Measurements from ENCODE around the gene DEF6.

The DEF6 gene, protein sequence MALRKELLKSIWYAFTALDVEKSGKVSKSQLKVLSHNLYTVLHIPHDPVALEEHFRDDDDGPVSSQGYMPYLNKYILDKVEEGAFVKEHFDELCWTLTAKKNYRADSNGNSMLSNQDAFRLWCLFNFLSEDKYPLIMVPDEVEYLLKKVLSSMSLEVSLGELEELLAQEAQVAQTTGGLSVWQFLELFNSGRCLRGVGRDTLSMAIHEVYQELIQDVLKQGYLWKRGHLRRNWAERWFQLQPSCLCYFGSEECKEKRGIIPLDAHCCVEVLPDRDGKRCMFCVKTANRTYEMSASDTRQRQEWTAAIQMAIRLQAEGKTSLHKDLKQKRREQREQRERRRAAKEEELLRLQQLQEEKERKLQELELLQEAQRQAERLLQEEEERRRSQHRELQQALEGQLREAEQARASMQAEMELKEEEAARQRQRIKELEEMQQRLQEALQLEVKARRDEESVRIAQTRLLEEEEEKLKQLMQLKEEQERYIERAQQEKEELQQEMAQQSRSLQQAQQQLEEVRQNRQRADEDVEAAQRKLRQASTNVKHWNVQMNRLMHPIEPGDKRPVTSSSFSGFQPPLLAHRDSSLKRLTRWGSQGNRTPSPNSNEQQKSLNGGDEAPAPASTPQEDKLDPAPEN

DNA sequence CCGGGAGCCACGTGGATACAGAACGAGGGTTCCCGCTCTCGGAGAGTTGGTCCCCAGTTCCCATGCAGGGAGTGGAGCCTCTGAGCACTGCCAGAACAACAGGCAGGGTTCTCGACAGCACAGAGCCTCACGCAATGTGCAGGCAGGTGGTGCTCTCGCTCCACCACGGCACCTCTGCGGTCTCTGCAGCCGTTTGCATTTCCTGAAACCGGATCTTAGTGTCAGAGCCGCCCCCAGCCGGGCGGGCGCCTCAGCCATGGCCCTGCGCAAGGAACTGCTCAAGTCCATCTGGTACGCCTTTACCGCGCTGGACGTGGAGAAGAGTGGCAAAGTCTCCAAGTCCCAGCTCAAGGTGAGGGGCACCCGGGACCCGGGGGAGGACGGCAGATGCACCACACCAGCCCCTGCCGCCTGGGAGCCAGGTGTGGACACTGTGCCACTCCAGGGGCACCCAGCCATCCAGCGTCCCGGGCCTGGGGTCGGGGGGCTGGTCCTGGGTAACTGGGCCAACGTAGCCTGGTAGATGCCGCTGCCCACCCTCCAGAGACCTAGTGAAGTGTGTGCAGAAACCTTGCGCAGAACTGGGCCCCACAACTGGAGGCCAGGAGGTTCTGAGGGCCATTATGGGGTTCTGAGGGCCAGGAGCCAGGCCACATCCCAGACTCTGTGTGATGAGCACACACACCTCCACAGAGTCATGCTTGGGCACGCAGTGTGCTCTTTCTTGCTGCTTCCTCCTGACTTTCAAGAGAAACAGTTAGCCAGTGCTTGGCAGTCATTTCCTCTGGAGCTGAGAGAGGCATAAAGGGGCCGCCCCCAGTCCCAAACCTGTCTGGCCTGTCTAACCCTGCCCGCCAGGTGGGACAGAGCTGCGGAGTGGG is at the start of gene DEF6:
DEF6 (plus strand) TSS at position 218 of the 881 bp plus-strand sequence; CDS start at position 257, 39 bp downstream.
- DNase-seq (ENCODE audit: low spot score) (peak; percentile 45), FAIRE-seq (no peak)

DNA sequence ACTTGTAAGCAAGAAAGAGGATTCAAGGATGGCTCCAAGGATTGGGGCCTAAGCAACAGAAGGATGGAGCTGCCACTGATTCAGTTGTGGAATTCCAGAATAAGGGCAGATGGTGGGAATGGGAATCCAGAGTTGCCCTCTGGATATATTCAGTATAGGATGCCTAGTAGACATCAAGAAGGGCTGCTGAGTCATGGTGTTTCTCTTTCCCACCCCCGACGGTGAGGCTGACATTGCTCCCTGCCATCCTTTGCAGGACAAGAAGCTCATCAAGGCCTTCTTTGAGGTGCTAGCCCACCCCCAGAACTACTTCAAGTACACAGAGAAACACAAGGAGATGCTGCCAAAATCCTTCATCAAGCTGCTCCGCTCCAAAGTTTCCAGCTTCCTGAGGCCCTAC is 49.3 kb upstream of the DEF6 start:
- DNase-seq (ENCODE audit: low spot score): no peak
- no peak for FAIRE-seq

DNA sequence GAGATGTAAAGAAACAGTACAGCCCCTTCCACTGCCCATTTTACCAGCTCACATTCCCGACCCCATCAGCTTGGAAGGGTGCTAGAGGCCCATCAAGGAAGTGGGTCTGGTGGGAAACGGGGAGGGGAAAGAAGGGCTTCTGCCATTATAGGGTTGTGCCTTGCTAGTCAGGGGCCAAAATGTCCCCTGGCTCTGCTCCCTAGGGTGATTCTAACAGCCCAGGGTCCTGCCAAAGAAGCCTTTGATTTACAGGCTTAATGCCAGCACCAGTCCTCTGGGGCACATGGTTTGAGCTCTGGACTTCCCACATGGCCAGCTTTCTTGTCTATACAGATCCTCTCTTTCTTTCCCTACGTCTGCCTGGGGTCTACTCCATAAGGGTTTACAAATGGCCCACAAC is 48.7 kb upstream of the DEF6 start:
- FAIRE-seq (no peak), DNase-seq (ENCODE audit: low spot score) (no peak)

DNA sequence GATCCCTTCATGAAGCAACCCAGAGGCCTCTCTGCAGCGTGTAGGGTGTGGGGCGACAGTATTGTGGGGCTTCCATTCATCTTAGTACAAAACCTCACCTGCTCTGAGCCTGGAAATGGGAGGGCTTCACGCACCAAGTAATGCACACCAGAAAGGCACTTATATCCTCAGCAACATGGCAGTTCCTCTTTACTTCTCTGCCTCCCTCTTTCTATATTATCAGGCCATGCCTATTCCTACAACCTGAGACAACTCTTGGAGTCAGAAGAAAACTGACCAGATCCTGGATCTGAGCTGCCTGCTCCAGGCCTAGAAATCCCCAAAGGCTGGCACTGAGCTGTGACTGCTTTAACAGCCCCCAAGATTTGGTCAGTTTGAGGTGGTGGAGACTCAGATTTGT is 45.7 kb upstream of the DEF6 start:
- FAIRE-seq (no peak), DNase-seq (ENCODE audit: low spot score) (no peak)

- DNase-seq (ENCODE audit: low spot score) (no peak), FAIRE-seq (no peak)
These were observed 44.4 kb upstream of the DEF6 start for GRCh38 chr6:35253249-35253648.

DNA sequence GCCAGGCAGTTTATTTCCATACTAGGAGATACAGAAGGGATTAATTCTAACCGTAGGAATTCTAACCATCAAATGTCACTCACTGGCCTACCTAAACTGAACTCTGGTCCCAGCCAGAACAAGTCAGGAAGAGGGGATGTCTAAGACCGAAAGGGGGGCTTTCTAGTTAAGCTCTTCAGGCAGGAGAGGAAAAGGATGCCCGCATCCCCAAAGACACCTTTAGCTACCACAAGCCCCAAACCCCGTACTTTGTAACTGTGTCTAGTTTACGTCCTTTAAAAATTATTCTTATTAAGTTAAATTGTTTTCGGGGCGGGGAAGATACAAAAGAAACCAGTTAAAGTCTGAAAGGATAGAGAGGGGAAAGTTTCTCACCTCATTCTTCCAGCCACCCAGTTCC is 39.3 kb upstream of the DEF6 start:
- FAIRE-seq (no peak), DNase-seq (ENCODE audit: low spot score) (no peak)

- FAIRE-seq: no peak
- peak; percentile 73 for DNase-seq (ENCODE audit: low spot score)
These were observed 38.8 kb upstream of the DEF6 start for GRCh38 chr6:35258858-35259193.

- FAIRE-seq (no peak), DNase-seq (ENCODE audit: low spot score) (peak; percentile 100)
These were observed 38.2 kb upstream of the DEF6 start, which contains the start of gene ZNF76 for GRCh38 chr6:35259194-35259947. TSS of gene ZNF76 (plus strand) at chr6:35259735. CDS start at chr6:35281152, 21,417 bp downstream.

DNA sequence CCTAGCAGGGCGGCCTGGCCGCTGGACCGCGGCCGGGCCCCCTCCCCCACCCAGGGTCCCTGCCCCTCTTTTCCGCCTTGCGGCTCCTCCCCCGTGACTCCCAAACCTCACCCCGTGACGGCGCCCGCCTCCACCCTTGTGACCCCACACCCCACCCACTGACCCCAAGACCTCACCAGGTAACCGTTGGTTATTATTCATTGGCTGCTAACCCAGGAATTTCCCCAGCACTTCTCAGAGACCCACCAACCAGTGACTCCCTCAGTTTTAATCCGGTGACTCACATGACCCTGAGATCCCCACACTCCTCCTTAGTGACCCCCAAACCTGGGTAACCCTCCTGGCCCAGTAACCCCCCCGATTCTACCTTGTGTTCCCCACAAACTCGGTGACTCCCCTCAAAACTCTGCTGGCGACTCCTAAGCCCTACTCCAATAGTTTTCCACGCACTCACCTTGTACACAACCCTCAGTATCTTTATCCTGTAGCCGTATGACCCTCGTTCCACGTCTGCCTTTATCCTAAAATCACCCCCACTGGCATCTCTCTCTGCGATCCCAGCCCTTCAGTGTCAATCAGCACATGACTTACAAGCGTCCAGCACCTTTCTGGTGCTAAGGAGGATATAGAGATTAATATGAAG is 37.5 kb upstream of the DEF6 start:
- DNase-seq (ENCODE audit: low spot score): peak; percentile 82

GRCh38 chr6:35260591-35261570 is 36.7 kb upstream of the DEF6 start:
- FAIRE-seq (no peak), DNase-seq (ENCODE audit: low spot score) (no peak)

More for the DNA sequence above, 37.5 kb upstream of the DEF6 start:
- no peak for FAIRE-seq

- DNase-seq (ENCODE audit: low spot score) (no peak), FAIRE-seq (no peak)
These were observed 35.0 kb upstream of the DEF6 start for GRCh38 chr6:35262596-35262995.

DNA sequence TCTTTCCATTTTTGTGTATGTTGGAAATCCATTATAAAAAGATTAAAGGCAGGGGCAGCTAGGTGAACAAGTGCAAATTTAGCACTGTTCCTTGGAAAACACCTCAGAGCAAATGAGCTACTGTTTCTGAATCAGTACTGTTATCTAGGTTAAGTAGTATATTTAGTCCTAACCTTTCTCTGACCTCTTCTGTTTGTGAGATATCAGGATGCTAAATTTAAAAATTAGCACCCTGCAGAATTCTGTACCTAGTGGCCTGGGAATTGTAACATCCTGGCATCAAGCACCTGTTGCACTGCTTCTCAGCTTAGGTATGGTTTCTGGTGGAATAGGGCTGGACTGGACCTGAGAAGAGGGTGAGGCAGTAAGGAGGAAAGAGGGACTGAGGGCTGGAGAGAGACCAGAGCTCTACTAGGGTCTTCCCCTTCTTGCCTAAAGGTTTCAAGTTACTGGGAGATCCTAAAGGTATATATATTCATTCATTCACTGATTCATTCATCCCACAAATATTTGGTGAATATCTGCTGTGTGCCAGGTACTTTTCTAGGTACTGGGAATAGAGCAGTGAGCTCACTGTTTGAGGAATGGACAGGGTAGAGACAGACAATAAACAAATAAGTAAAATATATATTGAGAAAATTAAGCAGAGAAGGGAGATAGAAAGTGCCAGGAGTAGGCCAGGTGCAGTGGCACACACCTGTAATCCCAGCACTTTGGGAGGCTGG is 32.9 kb upstream of the DEF6 start:
- DNase-seq (ENCODE audit: low spot score) (no peak), FAIRE-seq (no peak)

GRCh38 chr6:35265523-35265922 is 32.1 kb upstream of the DEF6 start:
- DNase-seq (ENCODE audit: low spot score) (no peak), FAIRE-seq (no peak)

GRCh38 chr6:35267446-35267845 is 30.2 kb upstream of the DEF6 start:
- FAIRE-seq (no peak), DNase-seq (ENCODE audit: low spot score) (no peak)

DNA sequence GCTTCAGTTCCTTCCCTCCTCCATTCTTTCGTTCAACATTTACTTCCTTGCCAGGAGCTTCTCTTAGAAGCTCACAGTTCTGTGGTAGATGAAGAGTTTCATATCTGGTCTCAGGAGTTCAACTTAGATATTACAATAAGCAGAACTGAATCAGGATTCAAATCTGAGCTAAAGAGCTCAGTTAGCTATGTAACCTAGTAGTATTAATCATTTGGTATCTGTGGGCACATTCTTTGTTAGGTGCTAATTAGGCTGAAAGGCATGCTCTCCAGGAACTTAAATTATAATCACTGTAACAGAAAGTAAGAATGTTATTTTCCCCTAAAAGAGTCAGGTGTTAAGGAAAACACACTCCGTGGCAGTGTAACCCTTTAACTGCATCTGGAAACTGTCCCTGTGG is 29.7 kb upstream of the DEF6 start:
- FAIRE-seq: no peak
- no peak for DNase-seq (ENCODE audit: low spot score)

GRCh38 chr6:35272005-35272404 is 25.6 kb upstream of the DEF6 start:
- no peak for DNase-seq (ENCODE audit: low spot score)
- no peak for FAIRE-seq

DNA sequence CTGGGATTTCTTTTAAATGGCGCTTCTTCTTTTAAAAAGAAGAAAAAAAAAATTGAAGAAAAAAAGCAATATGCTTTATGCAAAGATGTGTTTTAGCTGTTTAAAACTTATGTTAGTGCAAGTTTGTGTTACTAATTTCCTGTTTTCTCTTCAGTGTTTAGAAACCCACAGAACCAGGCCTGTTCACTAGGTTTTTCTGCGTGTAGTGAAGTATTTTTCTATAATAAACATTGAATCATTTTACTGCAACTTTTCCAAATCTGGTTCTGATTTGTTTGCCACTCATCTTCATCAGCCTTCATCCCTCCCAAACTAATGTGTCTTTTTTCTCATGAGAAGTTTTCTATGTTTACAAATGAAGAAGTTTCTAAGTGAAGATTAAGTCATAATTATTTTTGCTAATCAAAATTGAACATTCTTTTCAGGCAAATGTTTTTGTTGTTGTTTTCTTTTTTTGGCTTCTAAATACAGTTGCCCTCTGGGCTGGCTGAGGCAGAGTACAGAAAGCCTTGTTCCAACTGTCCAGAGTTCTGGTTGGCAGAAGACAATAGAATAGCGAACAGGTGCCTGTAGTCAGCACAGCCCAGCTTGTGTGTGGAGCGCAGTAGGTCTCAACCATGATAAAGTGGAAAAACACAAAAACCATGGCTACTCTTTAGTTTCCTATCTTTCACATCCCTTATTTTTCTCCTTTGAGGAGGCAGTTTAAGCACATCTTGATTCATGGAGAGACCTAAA is 23.6 kb upstream of the DEF6 start:
- DNase-seq (ENCODE audit: low spot score) (no peak), FAIRE-seq (no peak)

DNA sequence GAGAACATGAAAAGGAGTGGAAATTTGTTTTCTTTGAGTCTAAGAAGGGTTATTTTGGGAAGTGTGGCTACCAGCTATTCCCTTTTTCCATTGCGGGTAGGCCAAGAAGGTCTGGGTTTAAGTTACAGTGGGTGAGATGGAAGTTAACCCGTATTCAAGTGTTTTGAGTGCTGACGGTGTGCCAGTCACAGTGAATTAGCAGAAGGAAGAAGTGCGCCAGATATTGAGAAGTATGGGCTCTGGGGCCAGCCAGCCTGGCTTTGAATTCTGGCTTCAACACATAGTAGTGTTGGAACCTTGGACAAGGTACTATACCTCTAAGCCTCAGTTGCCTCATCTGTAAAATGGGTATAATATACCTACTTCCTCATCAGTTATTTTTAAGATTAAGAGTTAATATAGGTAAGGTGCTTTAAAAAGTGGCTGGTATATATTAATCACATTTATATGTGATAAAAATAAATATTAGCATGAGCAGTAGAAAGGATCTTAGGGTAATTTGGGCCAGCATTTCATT is 21.8 kb upstream of the DEF6 start:
- FAIRE-seq (no peak), DNase-seq (ENCODE audit: low spot score) (no peak)

Data from urothelium cell line (cell line).